ENCODE measurements around the gene TSPAN11.

GRCh38 chr12:30932881-30933280 is 6.3 kb downstream of the TSPAN11 start:
- no peak for TF ChIP-seq ZNF274 (IDR thresholded peaks at IDR 0.05; ENCODE audit: low read depth, low read length)
- TF ChIP-seq YY1 (IDR thresholded peaks at IDR 0.05; ENCODE audit: insufficient read depth, insufficient read length), result no peak
- no peak for TF ChIP-seq SUZ12 (IDR thresholded peaks at IDR 0.05; ENCODE audit: extremely low read depth, insufficient read depth, insufficient read length)

All from NT2/D1 (cell line).